ENCODE data around the gene LHX6.

LHX6 gene

GRCh38 chr9:122234022-122234748 lies 5.4 kb upstream of the LHX6 start:
- no peak for DNase-seq (ENCODE audit: low spot score)

GRCh38 chr9:122232796-122233306 lies 4.1 kb upstream of the LHX6 start:
- DNase-seq (ENCODE audit: low spot score) = no peak

GRCh38 chr9:122229485-122229837 lies 704 bp upstream of the LHX6 start:
- DNase-seq (ENCODE audit: low spot score) = no peak

GRCh38 chr9:122228191-122228567 lies 578 bp downstream of the LHX6 start:
- DNase-seq (ENCODE audit: low spot score) = no peak

GRCh38 chr9:122227575-122227900 lies 1.2 kb downstream of the LHX6 start:
- DNase-seq (ENCODE audit: low spot score) = no peak

- DNase-seq (ENCODE audit: low spot score) = no peak
These were observed 1.8 kb downstream of the LHX6 start for GRCh38 chr9:122226758-122227574.

- DNase-seq (ENCODE audit: low spot score) = no peak
These were observed 2.5 kb downstream of the LHX6 start for GRCh38 chr9:122226142-122226757.

GRCh38 chr9:122225312-122226141 lies 3.2 kb downstream of the LHX6 start:
- no peak for DNase-seq (ENCODE audit: low spot score)

GRCh38 chr9:122223435-122223834 lies 5.3 kb downstream of the LHX6 start:
- DNase-seq (ENCODE audit: low spot score) = no peak

- no peak for DNase-seq (ENCODE audit: low spot score)
These were observed 6.0 kb downstream of the LHX6 start for GRCh38 chr9:122222791-122223190.

- DNase-seq (ENCODE audit: low spot score) = no peak
These were observed 7.5 kb downstream of the LHX6 start for GRCh38 chr9:122221183-122221811.

- no peak for DNase-seq (ENCODE audit: low spot score)
These were observed 8.0 kb downstream of the LHX6 start for GRCh38 chr9:122220673-122221182.

- DNase-seq (ENCODE audit: low spot score) = no peak
These were observed 8.7 kb downstream of the LHX6 start for GRCh38 chr9:122219856-122220672.

GRCh38 chr9:122218935-122219855 lies 9.6 kb downstream of the LHX6 start:
- DNase-seq (ENCODE audit: low spot score) = no peak

- DNase-seq (ENCODE audit: low spot score) = no peak
These were observed 10.5 kb downstream of the LHX6 start for GRCh38 chr9:122218071-122218934.

GRCh38 chr9:122217640-122218039 lies 11.1 kb downstream of the LHX6 start:
- DNase-seq (ENCODE audit: low spot score) = peak; percentile 13

GRCh38 chr9:122216798-122217418 lies 11.8 kb downstream of the LHX6 start:
- DNase-seq (ENCODE audit: low spot score) = no peak

Data from activated CD4-positive, alpha-beta T cell treated with anti-CD3 and anti-CD28 coated beads, Interleukin-2, Interleukin-4, amounts not matched to agents 100 ng/mL and 50 ng/mL, durations not matched to agents 16 hours and 8 hours (primary cell).